ENCODE results near the gene FALEC. TPM values are rescaled to one million over a fixed set of nuclear protein-coding genes. Genes with fewer than 3 reads are reported as not detected.

The FALEC gene
- total and polyA plus RNA-seq, 2 experiments from 2014 or later = 1.7 TPM; not detected in 1

- TF ChIP-seq ZNF331 (CRISPR knock-in tag; IDR thresholded peaks at IDR 0.05; ENCODE audit: low read depth) (no peak), STAT1 (IDR thresholded peaks at IDR 0.05; ENCODE audit: unreplicated experiment) (no peak), ZNF462 (CRISPR knock-in tag; IDR thresholded peaks at IDR 0.05) (no peak), ZNF114 (CRISPR knock-in tag; IDR thresholded peaks at IDR 0.05) (no peak)
Observed at GRCh38 chr1:150558761-150559655, 43.5 kb downstream of the FALEC start (continued).

- Histone ChIP-seq H3K9me2 (ENCODE audit: insufficient read depth) (no peaks in the 10 kb centered on the region), H2AFZ (no peak overlapping the region), H3K27me3 (ENCODE audit: insufficient read depth) (no peaks in the 10 kb centered on the region), H3K4me3 (no peak overlapping the region), H3F3A (replicated peaks; ENCODE audit: low read depth) (peaks cover 4% of the 10 kb centered on the region), H3K36me3 (ENCODE audit: insufficient read depth) (no peaks in the 10 kb centered on the region), H3K27ac (ENCODE audit: low read depth) (no peak overlapping the region), H3K79me2 (replicated peaks; ENCODE audit: insufficient read depth) (peaks cover 11% of the 10 kb centered on the region), H4K20me1 (replicated peaks; ENCODE audit: insufficient read depth) (no peaks in the 10 kb centered on the region), H3K4me2 (no peak overlapping the region), H3K4me1 (ENCODE audit: insufficient read depth) (peaks cover 30% of the 10 kb centered on the region)
- Mint-ChIP-seq H3K4me3 (no peak overlapping the region), H3K27ac (no peak overlapping the region), H3K36me3 (ENCODE audit: low read depth) (no peaks in the 10 kb centered on the region), H3K4me1 (peaks cover 42% of the 10 kb centered on the region), H3K27me3 (ENCODE audit: insufficient read depth, low read depth, poor library complexity) (peaks cover 21% of the 10 kb centered on the region), H3K9me3 (no peaks in the 10 kb centered on the region)
- DNase-seq (ENCODE audit: low spot score) (no peak), ATAC-seq (no peak)
- no peak for TF ChIP-seq ZNF114 (CRISPR knock-in tag; IDR thresholded peaks at IDR 0.05)
- TF ChIP-seq EZH2 (IDR thresholded peaks at IDR 0.05; ENCODE audit: low read depth, unreplicated experiment) = no peak
- TF ChIP-seq ZNF331 (CRISPR knock-in tag; IDR thresholded peaks at IDR 0.05; ENCODE audit: low read depth) = no peak
- TF ChIP-seq CREB1 (CRISPR knock-in tag; IDR thresholded peaks at IDR 0.05; ENCODE audit: low read depth) = no peak
- TF ChIP-seq ETS1 (IDR thresholded peaks at IDR 0.05) = no peak
- no peak for TF ChIP-seq REST (IDR thresholded peaks at IDR 0.05; ENCODE audit: unreplicated experiment)
- no peak for TF ChIP-seq CTCF (conservative IDR thresholded peaks at IDR 0.05; ENCODE audit: low read depth in 2 of 2)
- no peak for TF ChIP-seq STAT1 (IDR thresholded peaks at IDR 0.05; ENCODE audit: unreplicated experiment)
- TF ChIP-seq POLR2AphosphoS5 (IDR thresholded peaks at IDR 0.05; ENCODE audit: low read depth) = no peak
Observed at GRCh38 chr1:150559656-150560010, 44.1 kb downstream of the FALEC start.

Measured in GM23338 (cell line).